Thyroid gland (tissue), 4 donors: ENCODE data around the gene KRTAP12-2. TPM values are rescaled to one million over a fixed set of nuclear protein-coding genes. Genes with fewer than 3 reads are reported as not detected.
"Not testable (repeated sequence)": the region's sequence is repeated elsewhere in the genome, so short reads cannot be mapped to it uniquely, and the experiment has no call there.

Experiments used
- DNase-seq, 2 donors: peaks; one replicate each; pipeline ENCODE4 v3.0.0-alpha.2; 2019
- H3K27ac ChIP-seq, 3 donors: fragments of 200-600 bp; sonication (generic); 1 replicate in 2 of 3; 2 replicates in 1 of 3; pipeline ENCODE4 v1.5.1; 2016 to 2019; ENCODE audit warnings: mild to moderate bottlenecking in 1 of 3, moderate library complexity in 1 of 3
- H3K27me3 ChIP-seq: fragments of 200-600 bp; sonication (generic); one replicate; pipeline ENCODE4 v1.5.1; 2019
- H3K36me3 ChIP-seq, 2 donors: fragments of 200-600 bp; sonication (generic); one replicate each; pipeline ENCODE4 v1.5.1; 2016 to 2019
- H3K4me1 ChIP-seq, 2 donors: fragments of 200-600 bp; sonication (generic); one replicate each; pipeline ENCODE4 v1.5.1; 2017 to 2019
- H3K4me3 ChIP-seq, 3 donors: fragments of 200-600 bp; sonication (generic); replicated peaks in 1 of 3; 1 replicate in 2 of 3; 2 replicates in 1 of 3; pipeline ENCODE4 v1.5.1; 2016; ENCODE audit warnings: mild to moderate bottlenecking in 1 of 3
- H3K9me3 ChIP-seq: fragments of 200-600 bp; sonication (generic); one replicate; pipeline ENCODE4 v1.5.1; 2017
- CTCF ChIP-seq, 6 experiments: fragments of 200-600 bp in 3 of 6; fragments of 450-650 bp in 3 of 6; sonication (generic) in 3 of 6; IDR thresholded peaks; one replicate each; pipeline ENCODE4 v1.5.1; 2016 to 2019; ENCODE audit warnings: antibody characterized with exemption in 6 of 6, mild to moderate bottlenecking in 2 of 6, inconsistent platforms in 1 of 6, moderate library complexity in 1 of 6
- POLR2A ChIP-seq, 2 donors: fragments of 450-650 bp; IDR thresholded peaks; one replicate each; pipeline ENCODE4 v1.6.1; 2017; ENCODE audit warnings: antibody characterized with exemption in 2 of 2, mild to moderate bottlenecking in 2 of 2, moderate library complexity in 1 of 2
- WGBS, 2 donors: methylation state at CpG; one replicate each; pipeline ENCODE4 v1.1.5; 2017; 5-methylcytosine and 5-hydroxymethylcytosine counted together
- intact Hi-C: fragments of 100-400 bp; cut with DNase I; formaldehyde crosslinking; loops from one replicate; pipeline ENCODE4 v1.15.1; 2023
- total RNA-seq, 4 donors: library from RNA; depleted of rRNA; stranded (reverse); fragments of >200 nt; gene quantifications; one replicate each; pipeline ENCODE4 v1.2.3, GENCODE V29; 2016

Gene KRTAP12-2
- total RNA-seq, 4 donors from 2014 or later: 0.89 TPM; not detected in 3

GRCh38 chr21:44636209-44637017 lies 30.3 kb downstream of the KRTAP12-2 start:
- WGBS, 2 donors: 90% methylated on average over 15 of the region's 15 CpGs
- no peak overlapping the region for H3K27ac ChIP-seq
- no peak for TF ChIP-seq POLR2A (IDR thresholded peaks at IDR 0.05)
- no peak for TF ChIP-seq CTCF (IDR thresholded peaks at IDR 0.05)
- no peaks in the 10 kb centered on the region for H3K27me3 ChIP-seq
- no peaks in the 10 kb centered on the region for H3K4me1 ChIP-seq
- no peak overlapping the region for H3K4me3 ChIP-seq
- DNase-seq: no peak
- H3K9me3 ChIP-seq: no peaks in the 10 kb centered on the region
- H3K36me3 ChIP-seq: no peaks in the 10 kb centered on the region
- intact Hi-C loops: no loop called here

GRCh38 chr21:44632067-44632466 lies 34.7 kb downstream of the KRTAP12-2 start:
- no peaks in the 10 kb centered on the region for H3K27me3 ChIP-seq
- H3K9me3 ChIP-seq: no peaks in the 10 kb centered on the region
- no peak overlapping the region for H3K4me3 ChIP-seq
- TF ChIP-seq POLR2A (IDR thresholded peaks at IDR 0.05): no peak
- TF ChIP-seq CTCF (IDR thresholded peaks at IDR 0.05): no peak
- 93 to 94% methylated on average over 1 of the region's 1 CpG for WGBS, 2 donors
- no peak overlapping the region for H3K27ac ChIP-seq
- intact Hi-C loops: no loop called here
- DNase-seq: no peak
- H3K4me1 ChIP-seq: no peaks in the 10 kb centered on the region
- H3K36me3 ChIP-seq: no peaks in the 10 kb centered on the region

DNA sequence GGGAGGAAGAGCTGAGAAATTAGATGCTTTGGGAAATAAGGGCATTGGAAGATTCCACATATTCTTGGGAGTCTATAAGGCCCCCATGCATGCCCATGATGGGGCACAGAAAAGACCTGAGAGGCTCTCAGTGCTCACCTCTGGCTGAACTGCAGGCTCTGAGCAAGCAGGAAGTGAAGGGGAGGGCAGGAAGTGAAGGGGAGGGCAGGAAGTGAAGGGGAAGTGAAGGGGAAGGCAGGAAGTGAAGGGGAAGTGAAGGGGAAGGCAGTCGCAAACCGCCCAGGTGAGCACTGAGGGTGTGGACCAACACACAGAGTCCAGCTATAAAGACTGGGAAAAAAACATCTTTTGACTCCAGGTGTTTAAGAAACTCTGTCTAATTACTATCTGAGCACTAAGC lies 36.3 kb downstream of the KRTAP12-2 start:
- WGBS, 2 donors: 80 to 81% methylated on average over 2 of the region's 2 CpGs
- intact Hi-C loops: no loop called here
- no peak for DNase-seq

DNA sequence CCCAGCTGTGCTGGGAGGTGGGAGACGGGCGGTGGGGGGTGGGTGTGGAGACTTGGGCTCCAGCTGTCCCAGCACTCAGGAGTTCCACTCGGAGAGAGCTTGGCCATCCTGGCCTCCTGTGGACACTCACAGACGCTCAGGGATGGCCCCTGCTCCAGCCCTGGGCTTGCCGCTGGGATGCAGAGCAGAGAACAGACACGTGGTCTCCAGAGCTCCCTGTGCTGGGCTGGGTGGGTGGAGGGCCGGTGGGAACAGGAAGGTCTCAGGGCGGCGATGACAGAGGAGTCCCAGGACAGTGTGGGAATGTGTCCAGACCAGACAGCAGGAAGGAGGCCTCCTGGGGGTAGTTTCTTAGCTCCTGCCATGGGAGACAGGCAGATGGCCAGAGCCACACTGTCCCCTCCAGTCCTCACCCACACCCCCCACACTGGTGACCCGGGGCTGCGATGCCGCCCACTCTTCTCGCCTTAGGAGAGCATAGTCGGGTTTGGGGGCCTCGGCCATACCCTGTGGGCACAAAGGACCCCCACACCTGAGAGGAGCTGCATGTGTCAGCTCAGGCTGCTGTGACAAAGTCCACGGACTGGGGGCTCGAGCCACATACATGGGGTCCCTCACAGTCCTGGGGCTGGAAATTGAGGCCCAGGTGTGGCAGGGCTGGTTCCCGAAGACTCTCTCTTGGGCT lies 37.9 kb downstream of the KRTAP12-2 start:
- DNase-seq: no peak
- Histone ChIP-seq H3K4me1 (no peaks in the 10 kb centered on the region), H3K27ac (no peak overlapping the region), H3K4me3 (no peak overlapping the region), H3K9me3 (no peaks in the 10 kb centered on the region), H3K36me3 (no peaks in the 10 kb centered on the region), H3K27me3 (no peaks in the 10 kb centered on the region)
- TF ChIP-seq CTCF (IDR thresholded peaks at IDR 0.05) (no peak), POLR2A (IDR thresholded peaks at IDR 0.05) (no peak)
- 76 to 81% methylated on average over 11 to 13 of the region's 18 CpGs for WGBS, 2 donors
- intact Hi-C loops: no loop called here

More for the DNA sequence above, 36.3 kb downstream of the KRTAP12-2 start:
- no peak overlapping the region for H3K27ac ChIP-seq
- no peaks in the 10 kb centered on the region for H3K27me3 ChIP-seq
- H3K36me3 ChIP-seq: no peaks in the 10 kb centered on the region
- no peaks in the 10 kb centered on the region for H3K4me1 ChIP-seq
- no peaks in the 10 kb centered on the region for H3K9me3 ChIP-seq
- no peak overlapping the region for H3K4me3 ChIP-seq
- no peak for TF ChIP-seq POLR2A (IDR thresholded peaks at IDR 0.05)
- TF ChIP-seq CTCF (IDR thresholded peaks at IDR 0.05): no peak

DNA sequence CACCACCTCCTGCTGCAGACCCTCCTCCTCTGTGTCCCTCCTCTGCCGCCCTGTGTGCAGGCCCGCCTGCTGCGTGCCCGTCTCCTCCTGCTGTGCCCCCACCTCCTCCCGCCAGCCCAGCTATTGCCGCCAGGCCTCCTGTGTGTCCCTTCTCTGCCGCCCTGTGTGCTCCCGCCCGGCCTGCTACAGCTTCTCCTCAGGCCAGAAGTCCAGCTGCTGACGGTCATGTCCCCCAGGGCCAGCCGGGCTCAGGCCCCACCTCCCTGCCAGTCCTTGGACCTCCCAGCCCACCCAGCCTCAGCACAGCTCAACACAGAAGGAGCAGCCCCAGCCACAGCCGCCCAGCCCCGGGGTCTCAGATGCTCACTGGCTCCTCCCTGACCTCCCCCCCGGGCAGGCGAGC lies 38.9 kb downstream of the KRTAP12-2 start:
- H3K4me3 ChIP-seq, intact Hi-C loops, H3K36me3 ChIP-seq, H3K27ac ChIP-seq, H3K27me3 ChIP-seq, DNase-seq, H3K4me1 ChIP-seq, H3K9me3 ChIP-seq: not testable (repeated sequence)
- whole genome bisulfite sequencing, 2 donors: 60 to 66% methylated on average over 8 to 10 of the region's 15 CpGs

GRCh38 chr21:44627181-44627822 lies 39.4 kb downstream of the KRTAP12-2 start:
- H3K4me1 ChIP-seq, intact Hi-C loops, H3K27ac ChIP-seq, DNase-seq, H3K36me3 ChIP-seq, H3K4me3 ChIP-seq, H3K27me3 ChIP-seq, H3K9me3 ChIP-seq: not testable (repeated sequence)
- 85 to 90% methylated on average over 15 to 20 of the region's 20 CpGs for WGBS, 2 donors
